Left ventricle myocardium inferior (tissue), 1 donor: Measurements from ENCODE around the gene AK1. TPM values are rescaled to one million over a fixed set of nuclear protein-coding genes. Genes with fewer than 3 reads are reported as not detected.

Experiments
- DNase-seq: peaks from one replicate; pipeline ENCODE4 v3.0.0-alpha.2; 2020
- H3K27ac ChIP-seq: fragments of 200-600 bp; replicated peaks from 2 replicates; pipeline ENCODE4 v1.8.0; 2021
- H3K27me3 ChIP-seq: fragments of 200-600 bp; 2 replicates; pipeline ENCODE4 v1.8.0; 2021; ENCODE audit warnings: low read depth
- H3K36me3 ChIP-seq: fragments of 200-600 bp; 2 replicates; pipeline ENCODE4 v1.8.0; 2021
- H3K4me1 ChIP-seq: fragments of 200-600 bp; 2 replicates; pipeline ENCODE4 v1.8.0; 2021
- H3K4me3 ChIP-seq: fragments of 200-600 bp; 2 replicates; pipeline ENCODE4 v1.8.0; 2021; ENCODE audit warnings: mild to moderate bottlenecking, moderate library complexity
- H3K9me3 ChIP-seq: fragments of 200-600 bp; replicated peaks from 2 replicates; pipeline ENCODE4 v1.8.0; 2021
- CTCF ChIP-seq: fragments of 200-600 bp; IDR thresholded peaks from 2 replicates; pipeline ENCODE4 v1.8.0; 2021; ENCODE audit warnings: antibody characterized with exemption, mild to moderate bottlenecking, borderline replicate concordance
- intact Hi-C: fragments of 100-400 bp; cut with micrococcal nuclease; formaldehyde crosslinking; loops from one replicate; pipeline ENCODE4 v1.11.0; 2022
- total RNA-seq: library from RNA; stranded (reverse); fragmentation: NEBNext Ultra II Directional; extraction: Animal tissue kit (Norgen Biotek cat#: 25700); gene quantifications from one replicate; pipeline ENCODE4 v1.2.1, GENCODE V29; 2021
- donor health status: DM: no; HTN: yes; CAD: no; lungs with severe emphysema.

Gene AK1
- total RNA-seq, 1 donor from 2014 or later: 844 TPM

GRCh38 chr9:127923046-127923445 is 45.6 kb upstream of the AK1 start:
- DNase-seq: no peak
- peaks cover 58% of the 10 kb centered on the region for H3K27me3 ChIP-seq
- no peak for TF ChIP-seq CTCF
- no peaks in the 10 kb centered on the region for H3K36me3 ChIP-seq
- intact Hi-C loops: loop anchor here (5.0 to 10.0 kb wide), 3 partner anchors 136 to 418 kb away; partner anchors contain the start of gene CDK9
- H3K27ac ChIP-seq: no peak overlapping the region
- no peak overlapping the region for H3K4me3 ChIP-seq
- H3K4me1 ChIP-seq: peaks cover 46% of the 10 kb centered on the region
- H3K9me3 ChIP-seq: no peaks in the 10 kb centered on the region

- Histone ChIP-seq H3K27me3 (peaks cover 44% of the 10 kb centered on the region), H3K4me3 (peak overlapping the region; percentile 51), H3K4me1 (peaks cover 43% of the 10 kb centered on the region), H3K9me3 (no peaks in the 10 kb centered on the region), H3K27ac (no peak overlapping the region), H3K36me3 (no peaks in the 10 kb centered on the region)
- intact Hi-C loops: loop anchor here (5.0 to 10.0 kb wide), 3 partner anchors 134 to 417 kb away; partner anchors contain the start of gene CDK9
- DNase-seq: peak; percentile 70
- TF ChIP-seq CTCF: peak; percentile 98
Observed at GRCh38 chr9:127921557-127922120, 44.2 kb upstream of the AK1 start.

GRCh38 chr9:127920794-127921193 is 43.3 kb upstream of the AK1 start:
- Histone ChIP-seq H3K27ac (no peak overlapping the region), H3K27me3 (peaks cover 35% of the 10 kb centered on the region), H3K4me3 (no peak overlapping the region), H3K4me1 (peaks cover 49% of the 10 kb centered on the region), H3K36me3 (no peaks in the 10 kb centered on the region), H3K9me3 (no peaks in the 10 kb centered on the region)
- intact Hi-C loops: loop anchor here (5.0 to 10.0 kb wide), 3 partner anchors 133 to 416 kb away; partner anchors contain the start of gene CDK9
- DNase-seq: no peak
- TF ChIP-seq CTCF: no peak

GRCh38 chr9:127919253-127919815 is 41.9 kb upstream of the AK1 start:
- TF ChIP-seq CTCF: no peak
- peak; percentile 82 for DNase-seq
- intact Hi-C loops: no loop called here
- no peaks in the 10 kb centered on the region for H3K9me3 ChIP-seq
- peaks cover 21% of the 10 kb centered on the region for H3K27me3 ChIP-seq
- peak overlapping the region; percentile 82 for H3K27ac ChIP-seq
- H3K4me1 ChIP-seq: peaks cover 63% of the 10 kb centered on the region
- no peak overlapping the region for H3K4me3 ChIP-seq
- H3K36me3 ChIP-seq: no peaks in the 10 kb centered on the region

- H3K4me1 ChIP-seq: peaks cover 63% of the 10 kb centered on the region
- peak overlapping the region; percentile 82 for H3K27ac ChIP-seq
- H3K9me3 ChIP-seq: no peaks in the 10 kb centered on the region
- DNase-seq: no peak
- H3K36me3 ChIP-seq: peaks cover 4% of the 10 kb centered on the region
- H3K27me3 ChIP-seq: peaks cover 12% of the 10 kb centered on the region
- intact Hi-C loops: no loop called here
- no peak overlapping the region for H3K4me3 ChIP-seq
- TF ChIP-seq CTCF: peak; percentile 10
Observed at GRCh38 chr9:127918183-127919107, 41.0 kb upstream of the AK1 start.
